RWPE2 (cell line): ENCODE data around the gene TMPRSS9.

Source experiments
- ATAC-seq: fragments of 200-7000 bp; cut with Tn5 transposase; 3 replicates; pipeline ENCODE4 v1.9.1; 2021; ENCODE audit warnings: low read depth
- DNase-seq: peaks from one replicate; pipeline ENCODE4 v3.0.0-alpha.2; 2020; ENCODE audit warnings: low spot score
- H3K27ac ChIP-seq: fragments of 450-650 bp; 2 replicates; pipeline ENCODE4 v1.5.1; 2017; ENCODE audit warnings: mild to moderate bottlenecking; ENCODE audit not compliant: poor library complexity, severe bottlenecking
- H3K27me3 ChIP-seq: fragments of 250-450 bp; sonication (Bioruptor Pico); 2 replicates; pipeline ENCODE4 v1.5.1; 2021; ENCODE audit warnings: mild to moderate bottlenecking, moderate library complexity; ENCODE audit not compliant: insufficient read depth, poor library complexity, severe bottlenecking
- H3K36me3 ChIP-seq: fragments of 250-450 bp; sonication (Bioruptor Pico); 2 replicates; pipeline ENCODE4 v1.5.1; 2020; ENCODE audit warnings: low read depth, mild to moderate bottlenecking, moderate library complexity
- H3K4me1 ChIP-seq: fragments of 250-450 bp; sonication (Bioruptor Pico); 2 replicates; pipeline ENCODE4 v1.5.1; 2021; ENCODE audit warnings: mild to moderate bottlenecking, moderate library complexity; ENCODE audit not compliant: insufficient read depth, poor library complexity, severe bottlenecking
- H3K4me3 ChIP-seq: fragments of 250-450 bp; sonication (Bioruptor Pico); 2 replicates; pipeline ENCODE4 v1.5.1; 2021; ENCODE audit warnings: mild to moderate bottlenecking, moderate library complexity; ENCODE audit not compliant: severe bottlenecking
- H3K9me3 ChIP-seq: fragments of 250-450 bp; sonication (Bioruptor Pico); 2 replicates; pipeline ENCODE4 v1.5.1; 2021; ENCODE audit warnings: mild to moderate bottlenecking, moderate library complexity; ENCODE audit not compliant: severe bottlenecking
- TF ChIP-seq, protein P1 (sequence below): fragments of 450-650 bp; IDR thresholded peaks from one replicate; pipeline ENCODE4 v1.5.1; 2017; ENCODE audit warnings: mild to moderate bottlenecking, moderate library complexity; ENCODE audit not compliant: poor library complexity, severe bottlenecking

TMPRSS9 gene

DNA sequence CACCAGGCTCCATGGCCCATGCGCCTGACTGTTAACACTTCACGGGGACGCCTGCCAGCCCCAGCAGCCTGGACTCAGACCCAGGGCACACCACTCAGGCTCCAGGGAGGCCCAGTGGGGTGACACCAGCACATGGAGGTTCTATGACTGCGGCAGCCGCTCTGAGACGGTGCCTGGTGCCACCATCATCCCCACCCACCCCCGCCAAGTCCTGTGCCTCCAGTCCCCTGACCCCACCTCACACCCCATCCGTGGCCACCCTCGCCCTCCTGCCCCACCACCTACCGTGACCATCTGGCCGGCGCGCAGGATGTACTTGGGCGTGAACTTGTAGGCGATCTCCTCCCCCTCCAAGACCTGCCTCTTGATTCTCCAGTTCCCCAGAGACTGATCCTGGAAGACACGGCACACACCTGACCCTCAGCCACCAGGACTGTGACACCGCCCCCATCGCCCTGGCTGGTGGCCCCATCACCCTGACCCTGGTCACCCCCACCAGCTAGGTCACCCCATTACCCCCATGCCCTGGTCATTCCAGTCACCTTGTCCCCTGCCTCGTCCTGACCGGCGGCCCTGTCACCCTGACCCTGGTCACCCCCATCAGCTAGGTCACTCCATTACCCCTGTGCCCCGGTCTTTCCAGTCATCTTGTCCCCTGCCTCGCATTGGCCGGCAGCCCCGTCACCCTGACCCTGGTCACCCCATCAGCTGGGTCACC is 72.2 kb downstream of the TMPRSS9 start:
- Histone ChIP-seq H3K27ac (no peak overlapping the region), H3K4me3 (no peak overlapping the region), H3K36me3 (peaks cover 40% of the 10 kb centered on the region), H3K9me3 (no peaks in the 10 kb centered on the region), H3K27me3 (no peaks in the 10 kb centered on the region), H3K4me1 (no peaks in the 10 kb centered on the region)
- ATAC-seq, result no peak
- TF ChIP-seq, protein P1, sequence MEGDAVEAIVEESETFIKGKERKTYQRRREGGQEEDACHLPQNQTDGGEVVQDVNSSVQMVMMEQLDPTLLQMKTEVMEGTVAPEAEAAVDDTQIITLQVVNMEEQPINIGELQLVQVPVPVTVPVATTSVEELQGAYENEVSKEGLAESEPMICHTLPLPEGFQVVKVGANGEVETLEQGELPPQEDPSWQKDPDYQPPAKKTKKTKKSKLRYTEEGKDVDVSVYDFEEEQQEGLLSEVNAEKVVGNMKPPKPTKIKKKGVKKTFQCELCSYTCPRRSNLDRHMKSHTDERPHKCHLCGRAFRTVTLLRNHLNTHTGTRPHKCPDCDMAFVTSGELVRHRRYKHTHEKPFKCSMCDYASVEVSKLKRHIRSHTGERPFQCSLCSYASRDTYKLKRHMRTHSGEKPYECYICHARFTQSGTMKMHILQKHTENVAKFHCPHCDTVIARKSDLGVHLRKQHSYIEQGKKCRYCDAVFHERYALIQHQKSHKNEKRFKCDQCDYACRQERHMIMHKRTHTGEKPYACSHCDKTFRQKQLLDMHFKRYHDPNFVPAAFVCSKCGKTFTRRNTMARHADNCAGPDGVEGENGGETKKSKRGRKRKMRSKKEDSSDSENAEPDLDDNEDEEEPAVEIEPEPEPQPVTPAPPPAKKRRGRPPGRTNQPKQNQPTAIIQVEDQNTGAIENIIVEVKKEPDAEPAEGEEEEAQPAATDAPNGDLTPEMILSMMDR, result no peak
- DNase-seq, result no peak

DNA sequence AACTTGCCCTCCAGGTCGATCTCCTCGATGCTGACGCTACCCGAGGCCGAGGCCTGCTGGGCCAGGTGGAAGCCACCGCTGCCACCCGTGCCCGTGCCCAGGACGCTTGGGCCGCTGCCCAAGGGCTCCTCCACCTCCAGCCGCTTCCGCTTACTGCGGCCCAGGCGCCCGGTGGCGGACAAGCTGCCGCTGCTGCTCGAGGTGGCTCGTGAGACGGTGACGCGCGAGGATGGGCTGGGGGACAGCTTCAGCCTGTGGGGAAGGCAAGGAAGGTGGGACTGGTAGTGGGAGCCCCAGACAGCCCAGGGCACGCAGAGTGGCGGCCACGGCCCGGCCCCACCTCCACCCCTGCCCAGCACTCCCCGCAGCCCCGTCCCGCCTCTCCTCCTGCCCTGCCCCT is 73.8 kb downstream of the TMPRSS9 start:
- no peak for DNase-seq
- TF ChIP-seq, protein P1, result no peak
- ATAC-seq, result no peak
- no peaks in the 10 kb centered on the region for H3K9me3 ChIP-seq
- no peak overlapping the region for H3K27ac ChIP-seq
- H3K4me3 ChIP-seq, result no peak overlapping the region
- peaks cover 54% of the 10 kb centered on the region for H3K36me3 ChIP-seq
- H3K27me3 ChIP-seq, result no peaks in the 10 kb centered on the region
- H3K4me1 ChIP-seq, result no peaks in the 10 kb centered on the region

DNA sequence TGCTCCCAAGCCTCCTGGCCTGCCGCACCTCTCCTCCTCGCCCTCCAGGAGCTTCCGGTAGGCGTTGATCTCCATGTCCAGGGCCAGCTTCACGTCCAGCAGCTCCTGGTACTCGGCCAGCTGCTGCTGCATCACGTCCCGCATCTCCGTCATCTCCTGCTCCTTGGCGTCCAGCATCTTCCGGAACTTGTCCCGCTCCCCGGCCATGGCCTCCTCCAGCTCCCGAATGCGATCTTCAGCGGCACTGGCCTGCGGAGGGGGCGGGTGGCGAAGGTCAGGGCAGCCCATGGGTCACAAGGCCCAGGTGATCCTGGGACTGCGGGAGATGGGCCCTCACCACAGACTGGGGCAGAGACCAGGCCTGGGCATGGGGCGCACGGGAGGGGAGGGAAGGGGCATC is 74.2 kb downstream of the TMPRSS9 start:
- H3K9me3 ChIP-seq, result no peaks in the 10 kb centered on the region
- TF ChIP-seq, protein P1, result no peak
- ATAC-seq (no peak), DNase-seq (no peak)
- no peaks in the 10 kb centered on the region for H3K27me3 ChIP-seq
- no peak overlapping the region for H3K4me3 ChIP-seq
- no peak overlapping the region for H3K27ac ChIP-seq
- H3K36me3 ChIP-seq, result peaks cover 57% of the 10 kb centered on the region
- no peaks in the 10 kb centered on the region for H3K4me1 ChIP-seq

DNA sequence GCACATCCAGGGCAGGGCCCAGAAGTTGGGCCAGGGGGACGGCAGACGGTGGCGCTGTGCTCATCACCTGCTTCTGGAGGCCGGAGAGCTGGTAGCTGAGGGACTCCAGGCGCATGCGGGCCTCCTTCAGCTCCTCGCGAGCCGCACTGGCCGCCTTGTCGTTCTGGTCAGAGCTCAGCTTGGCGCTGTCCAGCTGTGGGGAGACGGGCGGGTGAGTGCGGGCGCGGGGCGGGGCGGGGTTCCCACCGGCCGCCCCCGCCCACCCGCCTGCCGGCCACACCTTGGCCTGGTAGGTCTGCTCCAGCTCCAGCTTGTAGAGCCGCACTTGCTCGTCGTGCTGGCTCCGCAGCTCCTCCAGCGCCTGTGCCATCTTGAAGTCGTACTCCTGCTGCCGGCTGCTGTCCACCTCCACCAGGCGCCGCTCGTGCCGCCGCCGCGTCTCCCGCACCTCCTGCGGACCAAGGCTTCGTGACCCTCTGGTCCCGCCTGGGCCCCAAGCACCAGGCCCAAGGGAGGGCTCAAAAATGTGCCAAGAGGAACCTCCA is 74.7 kb downstream of the TMPRSS9 start:
- H3K27me3 ChIP-seq, result no peaks in the 10 kb centered on the region
- TF ChIP-seq, protein P1, result no peak
- no peak overlapping the region for H3K27ac ChIP-seq
- ATAC-seq (no peak), DNase-seq (no peak)
- no peak overlapping the region for H3K4me3 ChIP-seq
- no peaks in the 10 kb centered on the region for H3K4me1 ChIP-seq
- H3K36me3 ChIP-seq, result peaks cover 60% of the 10 kb centered on the region
- no peaks in the 10 kb centered on the region for H3K9me3 ChIP-seq

DNA sequence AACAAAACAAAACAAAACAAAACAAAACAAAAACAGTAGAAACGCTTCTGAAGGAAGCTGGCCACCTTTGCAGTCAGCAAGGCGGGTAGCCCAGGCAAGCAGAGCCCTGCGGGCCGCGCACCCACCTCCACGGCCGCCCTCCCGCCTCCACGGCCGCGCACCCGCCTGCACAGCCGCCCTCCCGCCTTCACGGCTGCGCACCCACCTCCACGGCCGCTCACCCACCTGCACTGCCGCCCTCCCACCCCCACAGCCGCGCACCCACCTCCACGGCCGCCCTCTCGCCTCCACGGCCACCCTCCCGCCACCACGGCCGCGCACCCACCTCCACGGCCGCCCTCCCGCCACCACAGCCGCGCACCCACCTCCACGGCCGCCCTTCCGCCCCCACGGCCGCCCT is 76.3 kb downstream of the TMPRSS9 start:
- peaks cover 48% of the 10 kb centered on the region for H3K36me3 ChIP-seq
- TF ChIP-seq, protein P1, result no peak

More for the DNA sequence above, 76.3 kb downstream of the TMPRSS9 start:
- DNase-seq (no peak), ATAC-seq (no peak)
- no peaks in the 10 kb centered on the region for H3K9me3 ChIP-seq
- no peak overlapping the region for H3K4me3 ChIP-seq
- no peak overlapping the region for H3K27ac ChIP-seq
- no peaks in the 10 kb centered on the region for H3K4me1 ChIP-seq
- H3K27me3 ChIP-seq, result no peaks in the 10 kb centered on the region
